Measurements from ENCODE around the gene MOB3B. TPM values are rescaled to one million over a fixed set of nuclear protein-coding genes. Genes with fewer than 3 reads are reported as not detected.

Gene MOB3B
- 0.19 and 0.31 TPM in 2 replicates for total RNA-seq (2021)
- percentile 24 among the genes with signal in this experiment for Bru-seq, nascent RNA
- percentile 21 among the genes with signal in this experiment for BruChase-seq, experiment 1, labeled RNA remaining after a 2-hour chase
- percentile 18 among the genes with signal in this experiment for BruChase-seq, experiment 2, labeled RNA remaining after a 6-hour chase
- long read RNA-seq, full-length matches to known transcripts: 4 of 4 reads
- long read RNA-seq, partial matches to known transcripts: 0 of 4 reads
- long read RNA-seq, other reads (novel, unspliced or antisense): 0 of 4 reads

DNA sequence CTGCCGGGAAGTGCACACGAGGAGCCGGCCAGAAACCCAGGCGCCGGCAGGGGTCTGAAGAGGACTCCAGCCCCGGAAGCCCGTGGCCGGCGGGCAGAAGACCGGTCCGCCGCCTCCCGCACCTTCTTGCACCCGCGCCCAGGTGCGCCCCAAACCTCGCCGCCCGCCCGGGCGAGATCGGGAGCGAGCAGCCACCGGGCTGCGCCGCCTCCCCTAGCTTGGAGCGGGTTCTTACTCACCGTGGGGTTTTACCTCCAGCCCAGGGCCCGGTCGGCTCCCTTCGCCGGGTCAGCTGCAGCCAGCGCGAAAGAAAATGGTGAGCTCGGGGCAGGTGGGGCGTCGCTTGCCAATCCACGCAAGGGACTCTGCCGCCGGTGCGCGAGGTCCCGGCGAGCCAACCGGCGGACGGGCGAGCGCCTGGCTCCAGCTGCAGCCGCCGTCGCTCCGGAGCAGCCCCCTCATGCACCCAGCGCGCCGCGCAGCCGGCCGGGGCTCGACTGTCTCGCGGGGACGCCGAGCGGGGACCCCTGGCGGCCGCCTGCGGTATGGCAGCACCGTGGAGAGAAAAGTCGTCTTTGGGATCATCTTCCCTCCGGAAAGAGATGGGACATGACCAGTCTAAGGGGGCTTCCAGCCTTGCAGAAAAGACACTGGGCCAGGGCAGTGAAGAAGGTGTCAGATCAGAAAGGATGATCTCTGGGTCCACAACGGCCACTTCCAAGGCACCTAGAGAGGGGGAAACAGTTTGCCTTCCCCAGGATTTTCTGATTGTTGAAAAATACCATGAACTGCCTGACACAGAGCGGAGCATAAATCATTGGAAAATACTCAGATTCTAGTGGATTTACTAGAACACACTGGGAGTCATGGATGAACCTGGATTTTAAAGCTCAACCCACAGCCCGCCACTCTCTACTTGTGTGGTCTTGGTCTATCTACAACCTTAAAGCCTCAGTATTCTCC, at the start of gene MOB3B:
Gene MOB3B (minus strand): TSS at position 499 of the 963 bp plus-strand sequence. CDS start 74,264 bp downstream, outside the sequence.
- Histone ChIP-seq H3K27me3 (replicated peaks; ENCODE audit: insufficient read depth, low read depth, low read length, poor library complexity) (peaks cover 7% of the 10 kb centered on the region), H3K4me3 (ENCODE audit: low read depth, low read length, poor library complexity, severe bottlenecking) (peak within 1 kb of the TSS; percentile 52), H3K4me1 (ENCODE audit: insufficient read depth, low read length, poor library complexity, severe bottlenecking) (peaks cover 5% of the 10 kb centered on the region), H3K9me3 (ENCODE audit: low read depth, low read length, poor library complexity, severe bottlenecking) (no peaks in the 10 kb centered on the region), H3K36me3 (ENCODE audit: insufficient read depth, low read length, poor library complexity, severe bottlenecking) (no peaks in the 10 kb centered on the region), H3K27ac (ENCODE audit: low read depth, low read length, poor library complexity, severe bottlenecking) (no peak within 1 kb of the TSS)
- intact Hi-C loops (cut with micrococcal nuclease; ENCODE audit: unreplicated experiment): loop anchor here (1.0 kb wide), 1 partner anchor 197 kb away; no protein-coding TSS in a partner anchor
- ChIA-PET CTCF (interaction anchor here (1.2 kb wide), 1 partner anchor 196 kb away, joined by 4 read pairs; no protein-coding TSS in a partner anchor), POLR2A (ENCODE audit: low non-redundant PET) (no interaction called here)
- TF ChIP-seq EZH2 (IDR thresholded peaks at IDR 0.05; ENCODE audit: borderline replicate concordance, low read depth, low read length, poor library complexity, severe bottlenecking): no peak
- TF ChIP-seq, protein P1, sequence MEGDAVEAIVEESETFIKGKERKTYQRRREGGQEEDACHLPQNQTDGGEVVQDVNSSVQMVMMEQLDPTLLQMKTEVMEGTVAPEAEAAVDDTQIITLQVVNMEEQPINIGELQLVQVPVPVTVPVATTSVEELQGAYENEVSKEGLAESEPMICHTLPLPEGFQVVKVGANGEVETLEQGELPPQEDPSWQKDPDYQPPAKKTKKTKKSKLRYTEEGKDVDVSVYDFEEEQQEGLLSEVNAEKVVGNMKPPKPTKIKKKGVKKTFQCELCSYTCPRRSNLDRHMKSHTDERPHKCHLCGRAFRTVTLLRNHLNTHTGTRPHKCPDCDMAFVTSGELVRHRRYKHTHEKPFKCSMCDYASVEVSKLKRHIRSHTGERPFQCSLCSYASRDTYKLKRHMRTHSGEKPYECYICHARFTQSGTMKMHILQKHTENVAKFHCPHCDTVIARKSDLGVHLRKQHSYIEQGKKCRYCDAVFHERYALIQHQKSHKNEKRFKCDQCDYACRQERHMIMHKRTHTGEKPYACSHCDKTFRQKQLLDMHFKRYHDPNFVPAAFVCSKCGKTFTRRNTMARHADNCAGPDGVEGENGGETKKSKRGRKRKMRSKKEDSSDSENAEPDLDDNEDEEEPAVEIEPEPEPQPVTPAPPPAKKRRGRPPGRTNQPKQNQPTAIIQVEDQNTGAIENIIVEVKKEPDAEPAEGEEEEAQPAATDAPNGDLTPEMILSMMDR (conservative IDR thresholded peaks at IDR 0.05; ENCODE audit: low read depth, low read length): peak; percentile 62
- DNase-seq (ENCODE audit: low spot score): peak; percentile 67
- no TSS peak for BruUV-seq (replicated peaks)

DNA sequence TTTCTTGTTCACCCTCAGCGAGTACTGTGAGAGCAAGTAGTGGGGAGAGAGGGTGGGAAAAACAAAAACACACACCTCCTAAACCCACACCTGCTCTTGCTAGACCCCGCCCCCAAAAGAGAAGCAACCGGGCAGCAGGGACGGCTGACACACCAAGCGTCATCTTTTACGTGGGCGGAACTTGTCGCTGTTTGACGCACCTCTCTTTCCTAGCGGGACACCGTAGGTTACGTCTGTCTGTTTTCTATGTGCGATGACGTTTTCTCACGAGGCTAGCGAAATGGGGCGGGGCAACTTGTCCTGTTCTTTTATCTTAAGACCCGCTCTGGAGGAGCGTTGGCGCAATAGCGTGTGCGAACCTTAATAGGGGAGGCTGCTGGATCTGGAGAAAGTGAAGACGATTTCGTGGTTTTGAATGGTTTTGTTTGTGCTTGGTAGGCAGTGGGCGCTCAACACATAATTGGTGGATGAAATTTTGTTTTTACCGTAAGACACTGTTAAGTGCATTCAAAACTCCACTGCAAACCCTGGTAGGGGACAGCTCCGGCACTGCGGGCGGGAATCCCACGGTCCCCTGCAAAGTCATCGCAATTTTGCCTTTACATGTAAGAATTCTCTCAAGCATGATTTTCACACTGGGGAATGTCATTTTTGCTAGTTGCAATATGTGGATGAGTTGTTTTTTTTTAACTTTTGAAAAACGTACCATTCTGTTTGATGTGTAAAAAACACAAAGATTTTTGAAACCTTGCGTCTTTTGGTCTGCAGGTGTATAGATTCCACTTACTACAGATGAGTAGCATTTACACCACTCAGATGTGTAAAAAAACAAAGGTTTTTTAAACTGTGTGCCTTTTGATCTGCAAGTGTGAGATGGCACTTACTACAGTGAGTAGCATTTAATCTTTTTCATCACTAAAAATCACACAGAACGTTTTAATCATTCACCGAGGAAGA, 44.3 kb upstream of the MOB3B start:
- H3K27me3 ChIP-seq (replicated peaks; ENCODE audit: insufficient read depth, low read depth, low read length, poor library complexity): no peaks in the 10 kb centered on the region
- H3K4me1 ChIP-seq (ENCODE audit: insufficient read depth, low read length, poor library complexity, severe bottlenecking): no peaks in the 10 kb centered on the region
- no peaks in the 10 kb centered on the region for H3K9me3 ChIP-seq (ENCODE audit: low read depth, low read length, poor library complexity, severe bottlenecking)
- intact Hi-C loops (cut with micrococcal nuclease; ENCODE audit: unreplicated experiment): no loop called here
- TF ChIP-seq, protein P1 (conservative IDR thresholded peaks at IDR 0.05; ENCODE audit: low read depth, low read length): no peak
- no peak for TF ChIP-seq EZH2 (IDR thresholded peaks at IDR 0.05; ENCODE audit: borderline replicate concordance, low read depth, low read length, poor library complexity, severe bottlenecking)
- ChIA-PET CTCF (interaction anchor here (0.6 kb wide), 1 partner anchor 33 kb away, joined by 3 read pairs; no protein-coding TSS in a partner anchor), POLR2A (ENCODE audit: low non-redundant PET) (interaction anchor here (0.6 kb wide), 4 partner anchors 13 to 682 kb away, joined by 3 to 13 read pairs (median 6); no protein-coding TSS in a partner anchor)
- H3K36me3 ChIP-seq (ENCODE audit: insufficient read depth, low read length, poor library complexity, severe bottlenecking): no peaks in the 10 kb centered on the region
- H3K4me3 ChIP-seq (ENCODE audit: low read depth, low read length, poor library complexity, severe bottlenecking): peak overlapping the region; percentile 67
- BruUV-seq (replicated peaks): TSS peak; percentile 78
- peak; percentile 96 for DNase-seq (ENCODE audit: low spot score)
- peak overlapping the region; percentile 84 for H3K27ac ChIP-seq (ENCODE audit: low read depth, low read length, poor library complexity, severe bottlenecking)
